SH-SY5Y (cell line): ENCODE results near the gene DGKG.

Source experiments
- GATA2 ChIP-seq: IDR thresholded peaks from 2 replicates; pipeline ENCODE4 v1.6.1; 2011; ENCODE audit warnings: mild to moderate bottlenecking, low read depth, low read length
- GATA3 ChIP-seq: IDR thresholded peaks from 2 replicates; pipeline ENCODE4 v1.6.1; 2011; ENCODE audit warnings: low read depth, mild to moderate bottlenecking, low read length, moderate library complexity

DNA sequence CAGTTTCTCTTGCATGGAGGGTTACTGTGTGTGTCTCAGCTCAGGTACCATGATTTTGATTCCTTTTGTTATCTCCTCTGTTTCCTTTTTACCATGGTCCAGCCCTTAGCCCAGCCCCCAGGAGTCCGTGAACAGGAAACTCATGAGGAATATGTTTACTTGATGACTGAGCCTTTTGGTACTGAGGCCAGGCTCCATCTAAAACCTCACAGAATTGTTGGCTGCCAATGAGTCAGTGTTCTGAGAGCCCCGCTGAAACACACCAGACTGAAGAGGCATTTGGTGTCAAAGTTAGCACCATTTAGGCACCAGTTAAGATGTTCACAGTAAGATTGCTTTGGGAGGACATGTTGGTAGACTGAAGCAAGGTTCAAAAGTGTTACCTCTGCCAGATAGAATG lies 80.9 kb downstream of the DGKG start:
- no peak for TF ChIP-seq GATA3
- no peak for TF ChIP-seq GATA2
